CD4-positive, alpha-beta T cell treated with Interleukin-1 beta for 1 hour (primary cell): ENCODE results near the gene RAB40C.

Experiments
- DNase-seq, 2 donors: peaks; one replicate each; pipeline ENCODE4 v3.0.0-alpha.2; 2020 to 2022

Gene RAB40C

DNA sequence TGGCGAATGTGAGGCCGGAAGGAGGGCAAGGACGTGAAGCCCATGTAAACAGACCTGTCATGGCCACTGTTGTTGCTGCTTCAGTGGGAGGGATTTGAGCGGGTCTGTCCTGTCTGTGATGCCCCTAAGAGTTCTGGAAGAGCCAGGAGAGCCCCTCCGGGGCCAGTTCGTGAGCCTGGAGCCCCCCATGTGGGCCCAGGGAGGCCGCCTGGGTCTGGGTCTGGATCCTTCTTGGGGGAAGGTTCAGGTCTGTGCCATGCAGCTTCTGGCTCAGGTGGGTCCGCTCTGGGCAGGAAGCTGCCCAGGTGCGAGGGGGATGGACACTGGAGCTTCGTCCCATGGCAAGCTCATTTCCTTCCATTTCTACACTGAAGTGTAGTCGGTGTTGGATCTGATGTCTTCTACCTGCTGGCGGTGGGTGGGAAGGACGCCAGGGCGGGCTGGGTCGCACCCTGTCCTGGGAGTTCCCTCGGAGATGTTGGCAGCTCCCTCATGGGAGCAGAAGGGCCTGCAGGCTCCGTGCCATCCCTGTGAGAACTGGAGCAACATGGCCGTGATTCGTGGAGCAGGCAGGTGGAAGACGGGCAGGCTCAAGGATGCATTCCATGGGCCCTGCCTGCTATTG is 29.7 kb downstream of the RAB40C start:
- DNase-seq = no peak

- DNase-seq = no peak
These were observed 31.0 kb downstream of the RAB40C start for GRCh38 chr16:620700-621525.

DNA sequence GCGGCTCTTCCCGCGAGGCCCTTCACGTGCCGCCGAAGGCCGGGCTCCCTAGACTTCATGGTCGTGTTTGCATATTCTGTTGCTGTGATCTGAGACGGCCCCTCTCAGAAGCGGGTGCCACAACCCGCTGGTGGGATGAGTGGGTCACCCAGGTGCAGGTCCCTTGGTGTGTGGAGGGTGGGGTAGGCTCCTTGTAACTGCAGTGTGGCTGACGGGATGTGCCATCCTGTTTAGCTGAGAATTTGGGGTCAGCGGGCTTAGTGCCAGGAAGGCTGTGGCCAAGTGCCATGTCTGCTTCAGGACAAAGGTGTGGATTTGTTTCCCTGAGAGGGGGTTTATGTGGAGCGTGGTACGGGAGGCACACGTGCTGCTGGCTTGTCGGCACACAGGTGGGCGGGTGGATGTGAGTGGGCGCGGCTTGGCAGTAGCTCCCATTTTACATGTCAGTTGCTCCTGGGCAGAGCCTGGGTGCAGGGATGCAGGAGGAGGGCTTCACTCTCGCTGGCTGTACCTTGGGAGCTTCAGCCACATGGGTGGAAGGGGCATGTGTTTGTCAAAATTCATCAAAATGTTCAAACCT is 31.8 kb downstream of the RAB40C start:
- DNase-seq = no peak

GRCh38 chr16:622920-623280 is 33.0 kb downstream of the RAB40C start:
- DNase-seq = no peak

GRCh38 chr16:624526-625070 is 34.7 kb downstream of the RAB40C start:
- no peak for DNase-seq

GRCh38 chr16:625117-625976 is 35.5 kb downstream of the RAB40C start:
- no peak for DNase-seq

DNA sequence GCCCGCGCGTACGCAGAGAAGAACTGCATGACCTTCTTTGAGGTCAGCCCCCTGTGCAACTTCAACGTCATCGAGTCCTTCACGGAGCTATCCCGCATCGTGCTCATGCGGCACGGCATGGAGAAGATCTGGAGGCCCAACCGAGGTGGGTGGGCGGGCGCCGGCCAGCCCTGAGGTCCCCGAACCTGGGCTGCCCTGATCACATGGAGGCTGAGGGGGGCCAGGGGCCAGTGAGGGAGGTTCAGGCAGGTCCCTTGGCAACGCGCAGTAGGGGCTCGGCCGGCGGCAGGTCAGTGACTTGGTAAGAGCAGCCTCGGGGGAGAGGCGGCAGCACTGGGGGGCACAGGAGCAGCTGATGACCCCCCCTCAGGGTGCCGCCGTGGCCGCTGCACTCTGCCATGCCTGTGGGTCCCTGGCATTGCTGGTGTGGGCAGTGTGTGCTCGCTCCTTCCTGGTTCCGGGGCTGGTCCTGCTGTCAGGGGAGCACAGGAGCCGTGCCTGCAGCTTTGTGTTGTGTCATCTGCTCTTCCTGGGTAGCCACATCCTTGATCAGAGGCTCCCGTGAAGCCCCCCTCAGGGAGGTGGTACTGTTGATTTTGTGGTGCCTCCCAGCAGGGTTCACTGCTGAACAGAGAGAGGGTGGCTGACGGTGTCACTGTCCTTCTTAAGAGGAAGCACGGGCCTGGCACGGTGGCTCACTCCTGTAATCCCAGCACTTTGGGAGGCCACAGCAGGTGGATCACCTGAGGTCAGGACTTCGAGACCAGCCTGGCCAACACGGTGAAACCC is 36.3 kb downstream of the RAB40C start:
- DNase-seq = no peak

GRCh38 chr16:626787-627453 is 37.1 kb downstream of the RAB40C start:
- no peak for DNase-seq

DNA sequence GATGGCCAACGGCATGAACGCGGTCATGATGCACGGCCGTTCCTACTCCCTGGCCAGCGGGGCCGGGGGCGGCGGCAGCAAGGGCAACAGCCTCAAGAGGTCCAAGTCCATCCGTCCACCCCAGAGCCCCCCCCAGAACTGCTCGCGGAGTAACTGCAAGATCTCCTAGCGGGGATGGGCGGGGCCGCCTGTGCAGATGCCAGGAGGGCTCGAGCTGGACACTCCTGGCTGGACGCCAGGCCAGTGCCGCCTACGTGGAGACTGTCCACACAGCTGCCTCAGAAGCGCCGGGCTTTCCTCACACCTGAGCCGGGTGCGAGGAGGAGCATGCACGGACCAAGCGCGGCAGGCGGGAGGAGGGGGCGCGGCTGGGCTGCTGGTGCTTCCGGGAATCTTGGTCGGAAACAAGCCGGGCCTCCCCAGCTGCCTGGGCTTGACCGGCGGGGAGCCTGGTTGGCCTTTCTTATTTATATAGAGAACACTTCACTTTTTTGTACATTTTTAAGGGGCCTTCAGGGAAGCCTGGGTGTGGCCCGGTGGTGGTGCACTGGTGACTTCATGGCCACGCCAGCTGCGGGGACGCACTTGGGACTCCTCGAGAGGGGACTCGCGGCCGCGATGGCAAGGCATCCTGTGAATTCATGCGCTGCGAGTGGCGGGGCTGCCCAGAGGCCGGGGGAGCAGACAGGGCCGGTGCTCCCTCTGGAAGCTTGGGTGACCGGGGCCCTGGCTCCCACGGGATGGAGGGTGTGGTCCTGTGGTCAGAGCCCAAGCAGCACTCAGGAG is 37.8 kb downstream of the RAB40C start:
- no peak for DNase-seq

GRCh38 chr16:628321-629061 is 38.6 kb downstream of the RAB40C start:
- DNase-seq = no peak

DNA sequence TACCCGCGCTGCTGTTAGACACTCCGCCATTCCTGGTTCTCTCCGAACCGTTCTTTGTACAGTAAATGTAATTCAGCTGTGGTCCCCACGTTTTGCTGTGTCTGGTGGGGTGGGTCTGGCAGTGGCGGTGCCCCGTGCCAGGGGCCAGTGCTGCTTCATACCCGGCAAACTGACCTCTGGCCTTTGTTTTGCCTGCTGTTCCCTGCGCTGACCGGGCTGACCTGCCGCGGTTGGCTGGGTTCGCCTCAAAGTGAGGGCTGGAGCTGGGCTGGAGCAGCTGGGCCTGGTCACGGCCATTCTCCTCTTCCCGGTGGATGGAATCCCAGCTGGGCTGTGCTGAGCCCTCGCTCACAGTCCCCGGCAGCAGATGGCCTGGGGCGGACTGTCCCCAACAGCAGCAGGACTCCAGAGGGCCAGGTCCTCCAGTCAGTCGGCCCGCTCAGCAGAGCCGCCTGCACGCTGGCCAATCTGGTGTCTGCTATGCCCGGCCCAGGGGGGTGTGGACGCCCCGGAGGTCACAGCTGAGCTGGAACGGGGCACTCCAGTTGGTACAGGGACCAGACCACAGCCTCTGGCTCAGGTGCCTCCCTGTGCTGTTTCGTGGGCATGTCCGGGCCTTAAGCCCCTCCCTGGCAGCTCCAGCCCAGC is 39.4 kb downstream of the RAB40C start:
- DNase-seq = no peak

GRCh38 chr16:629833-630248 is 40.0 kb downstream of the RAB40C start:
- no peak for DNase-seq

- DNase-seq = no peak
These were observed 40.5 kb downstream of the RAB40C start for GRCh38 chr16:630249-630814.

DNA sequence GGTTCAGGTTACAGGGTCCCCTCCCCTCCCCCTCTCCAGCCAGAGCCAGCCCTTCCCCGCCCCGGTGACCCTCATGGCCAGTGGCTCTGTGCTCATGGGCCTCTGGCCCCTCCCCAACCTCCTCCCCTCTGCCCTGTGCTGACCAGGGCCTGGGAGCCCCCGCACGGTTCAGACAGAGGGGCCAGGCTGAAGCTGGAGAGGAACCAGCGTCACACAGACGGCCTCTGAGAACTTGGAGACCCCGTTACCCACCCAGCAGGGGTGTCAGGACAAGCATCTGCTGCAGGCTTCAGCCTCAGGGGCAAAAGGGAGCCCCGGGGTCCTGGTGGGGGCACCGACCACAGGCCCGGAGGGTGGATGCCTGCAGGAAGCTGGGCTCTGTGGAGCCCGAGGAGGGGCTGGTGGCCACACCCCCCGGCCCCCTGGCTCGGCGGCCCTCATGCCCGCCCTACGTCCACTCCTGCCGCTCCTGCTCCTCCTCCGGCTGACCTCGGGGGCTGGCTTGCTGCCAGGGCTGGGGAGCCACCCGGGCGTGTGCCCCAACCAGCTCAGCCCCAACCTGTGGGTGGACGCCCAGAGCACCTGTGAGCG is 41.0 kb downstream of the RAB40C start, which contains the start of gene WFIKKN1:
WFIKKN1 (plus strand) TSS at position 171 of the 591 bp plus-strand sequence; CDS start at position 440, 269 bp downstream.
- DNase-seq = no peak

DNA sequence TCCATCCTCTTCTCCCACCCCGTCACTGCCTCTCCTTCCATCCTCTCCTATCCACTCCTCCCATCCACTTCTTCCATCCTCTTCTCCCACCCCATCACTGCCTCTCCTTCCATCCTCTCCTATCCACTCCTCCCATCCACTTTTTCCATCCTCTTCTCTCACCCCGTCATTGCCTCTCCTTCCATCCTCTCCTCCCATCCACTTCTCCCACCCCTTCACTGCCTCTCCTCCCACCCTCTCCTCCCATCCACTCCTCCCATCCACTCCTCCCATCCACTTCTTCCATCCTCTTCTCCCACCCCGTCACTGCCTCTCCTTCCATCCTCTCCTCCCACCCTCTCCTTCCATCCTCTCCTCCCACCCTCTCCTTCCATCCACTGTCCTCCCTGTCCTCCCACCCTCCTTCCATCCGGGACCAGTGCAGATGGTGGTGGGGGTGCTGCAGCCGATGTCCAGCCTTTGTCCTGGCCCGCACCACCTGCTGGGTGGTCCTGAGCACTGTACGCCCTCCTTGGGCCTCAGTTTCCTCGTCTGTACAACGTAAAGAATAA is 42.0 kb downstream of the RAB40C start:
- no peak for DNase-seq

DNA sequence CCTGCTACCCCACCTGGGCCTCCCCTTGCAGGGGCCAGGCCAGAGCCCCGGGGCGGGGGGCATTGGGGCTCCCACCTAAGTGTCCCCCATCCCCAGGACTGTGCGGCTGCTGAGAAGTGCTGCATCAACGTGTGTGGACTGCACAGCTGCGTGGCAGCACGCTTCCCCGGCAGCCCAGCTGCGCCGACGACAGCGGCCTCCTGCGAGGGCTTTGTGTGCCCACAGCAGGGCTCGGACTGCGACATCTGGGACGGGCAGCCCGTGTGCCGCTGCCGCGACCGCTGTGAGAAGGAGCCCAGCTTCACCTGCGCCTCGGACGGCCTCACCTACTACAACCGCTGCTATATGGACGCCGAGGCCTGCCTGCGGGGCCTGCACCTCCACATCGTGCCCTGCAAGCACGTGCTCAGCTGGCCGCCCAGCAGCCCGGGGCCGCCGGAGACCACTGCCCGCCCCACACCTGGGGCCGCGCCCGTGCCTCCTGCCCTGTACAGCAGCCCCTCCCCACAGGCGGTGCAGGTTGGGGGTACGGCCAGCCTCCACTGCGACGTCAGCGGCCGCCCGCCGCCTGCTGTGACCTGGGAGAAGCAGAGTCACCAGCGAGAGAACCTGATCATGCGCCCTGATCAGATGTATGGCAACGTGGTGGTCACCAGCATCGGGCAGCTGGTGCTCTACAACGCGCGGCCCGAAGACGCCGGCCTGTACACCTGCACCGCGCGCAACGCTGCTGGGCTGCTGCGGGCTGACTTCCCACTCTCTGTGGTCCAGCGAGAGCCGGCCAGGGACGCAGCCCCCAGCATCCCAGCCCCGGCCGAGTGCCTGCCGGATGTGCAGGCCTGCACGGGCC is 42.8 kb downstream of the RAB40C start:
- DNase-seq = no peak
